ENCODE measurements around the gene POPDC2. TPM values are rescaled to one million over a fixed set of nuclear protein-coding genes. Genes with fewer than 3 reads are reported as not detected.

The POPDC2 gene
- polyA plus RNA-seq, 1 of the 3 experiments (the other 2 are of a cell fraction) = 19.9 TPM

DNA sequence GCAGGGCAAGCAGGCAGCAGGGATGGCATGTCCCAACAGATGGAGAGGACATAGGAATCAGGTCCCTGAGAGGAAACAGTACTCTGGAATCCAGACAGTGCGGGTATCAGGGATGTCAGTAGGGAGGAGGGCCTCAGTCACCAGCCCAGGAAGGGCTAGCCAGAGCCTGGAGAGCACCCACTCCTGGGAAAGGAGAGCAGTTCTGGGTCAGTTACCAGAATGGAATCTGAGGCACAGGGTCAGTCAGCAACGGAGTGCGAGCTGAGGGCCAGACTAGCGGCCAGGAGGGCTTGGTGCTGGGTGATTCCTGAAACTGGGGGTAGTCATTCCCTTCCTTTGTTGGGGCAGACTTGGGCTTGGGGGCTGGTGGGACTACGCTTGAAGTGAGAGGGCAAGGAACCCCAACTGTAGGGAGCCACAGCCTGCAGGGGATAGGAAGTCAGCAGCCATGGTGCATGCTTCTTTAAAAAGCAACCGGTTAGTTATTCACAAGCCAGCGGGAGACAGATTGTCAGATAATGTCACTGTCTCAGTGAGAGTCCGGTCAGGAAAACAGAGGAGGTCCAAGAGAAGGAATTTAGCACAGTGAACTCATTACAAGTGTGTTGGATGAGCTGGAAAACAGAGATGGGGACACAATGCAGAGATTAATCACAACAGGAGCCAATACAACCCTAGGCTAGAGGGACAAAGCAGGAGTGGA, 34.8 kb downstream of the POPDC2 start:
- Histone ChIP-seq H3K4me1 (ENCODE audit: control insufficient read depth in 1 of 2, insufficient read depth in 2 of 2, low read depth in 1 of 2, low read length in 1 of 2) (peaks cover 5 to 9% of the 10 kb centered on the region in 2 experiments; a peak in 2 of 4 replicates), H3K79me2 (ENCODE audit: insufficient read depth) (no peaks in the 10 kb centered on the region), H3K9me2 (no peaks in the 10 kb centered on the region), H3K27me3 (ENCODE audit: insufficient read depth) (no peaks in the 10 kb centered on the region), H3K9me3 (no peaks in the 10 kb centered on the region), H4K20me1 (ENCODE audit: insufficient read depth) (no peaks in the 10 kb centered on the region), H2AFZ (ENCODE audit: low read depth) (no peak overlapping the region), H3K9ac (no peak overlapping the region), H3K36me3 (replicated peaks in 1 of 2; ENCODE audit: control insufficient read depth in 1 of 2, insufficient read depth in 2 of 2, low read length in 1 of 2) (no peaks in the 10 kb centered on the region), H3K27ac (ENCODE audit: low read depth in 2 of 2, low read length in 1 of 2) (no peak overlapping the region), H3K4me2 (no peak overlapping the region), H3F3A (replicated peaks; ENCODE audit: insufficient read depth) (no peaks in the 10 kb centered on the region), H3K4me3 (ENCODE audit: low read depth in 2 of 2, low read length in 1 of 2) (no peak overlapping the region)
- TF ChIP-seq, protein P1, sequence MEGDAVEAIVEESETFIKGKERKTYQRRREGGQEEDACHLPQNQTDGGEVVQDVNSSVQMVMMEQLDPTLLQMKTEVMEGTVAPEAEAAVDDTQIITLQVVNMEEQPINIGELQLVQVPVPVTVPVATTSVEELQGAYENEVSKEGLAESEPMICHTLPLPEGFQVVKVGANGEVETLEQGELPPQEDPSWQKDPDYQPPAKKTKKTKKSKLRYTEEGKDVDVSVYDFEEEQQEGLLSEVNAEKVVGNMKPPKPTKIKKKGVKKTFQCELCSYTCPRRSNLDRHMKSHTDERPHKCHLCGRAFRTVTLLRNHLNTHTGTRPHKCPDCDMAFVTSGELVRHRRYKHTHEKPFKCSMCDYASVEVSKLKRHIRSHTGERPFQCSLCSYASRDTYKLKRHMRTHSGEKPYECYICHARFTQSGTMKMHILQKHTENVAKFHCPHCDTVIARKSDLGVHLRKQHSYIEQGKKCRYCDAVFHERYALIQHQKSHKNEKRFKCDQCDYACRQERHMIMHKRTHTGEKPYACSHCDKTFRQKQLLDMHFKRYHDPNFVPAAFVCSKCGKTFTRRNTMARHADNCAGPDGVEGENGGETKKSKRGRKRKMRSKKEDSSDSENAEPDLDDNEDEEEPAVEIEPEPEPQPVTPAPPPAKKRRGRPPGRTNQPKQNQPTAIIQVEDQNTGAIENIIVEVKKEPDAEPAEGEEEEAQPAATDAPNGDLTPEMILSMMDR (IDR thresholded peaks at IDR 0.05) = no peak
- TF ChIP-seq RXRA (IDR thresholded peaks at IDR 0.05; ENCODE audit: borderline replicate concordance, low read depth) (no peak), SIN3A (IDR thresholded peaks at IDR 0.05; ENCODE audit: borderline replicate concordance, low read depth, low read length) (no peak), SMC3 (IDR thresholded peaks at IDR 0.05; ENCODE audit: low read depth, low read length) (no peak), NFIC (IDR thresholded peaks at IDR 0.05; ENCODE audit: borderline replicate concordance) (no peak), NRF1 (IDR thresholded peaks at IDR 0.05; ENCODE audit: low read depth, low read length) (no peak), GATA2 (CRISPR knock-in tag; IDR thresholded peaks at IDR 0.05) (no peak), PBX3 (IDR thresholded peaks at IDR 0.05) (no peak), RCOR1 (IDR thresholded peaks at IDR 0.05; ENCODE audit: low read length) (no peak), FOXJ3 (CRISPR knock-in tag; IDR thresholded peaks at IDR 0.05) (no peak), FOXM1 (IDR thresholded peaks at IDR 0.05; ENCODE audit: low read depth) (no peak), EP300 (IDR thresholded peaks at IDR 0.05; ENCODE audit: borderline replicate concordance in 1 of 2, low read depth in 1 of 2, low read length in 1 of 2) (no peak), CHD2 (IDR thresholded peaks at IDR 0.05; ENCODE audit: low read length, partially characterized antibody) (no peak), IRF3 (IDR thresholded peaks at IDR 0.05; ENCODE audit: low read depth, low read length) (no peak), RFX5 (IDR thresholded peaks at IDR 0.05; ENCODE audit: low read length) (no peak), MAX (IDR thresholded peaks at IDR 0.05; ENCODE audit: low read depth) (no peak), MEF2A (IDR thresholded peaks at IDR 0.05; ENCODE audit: borderline replicate concordance, low read depth) (no peak)
- TF ChIP-seq, protein P2, sequence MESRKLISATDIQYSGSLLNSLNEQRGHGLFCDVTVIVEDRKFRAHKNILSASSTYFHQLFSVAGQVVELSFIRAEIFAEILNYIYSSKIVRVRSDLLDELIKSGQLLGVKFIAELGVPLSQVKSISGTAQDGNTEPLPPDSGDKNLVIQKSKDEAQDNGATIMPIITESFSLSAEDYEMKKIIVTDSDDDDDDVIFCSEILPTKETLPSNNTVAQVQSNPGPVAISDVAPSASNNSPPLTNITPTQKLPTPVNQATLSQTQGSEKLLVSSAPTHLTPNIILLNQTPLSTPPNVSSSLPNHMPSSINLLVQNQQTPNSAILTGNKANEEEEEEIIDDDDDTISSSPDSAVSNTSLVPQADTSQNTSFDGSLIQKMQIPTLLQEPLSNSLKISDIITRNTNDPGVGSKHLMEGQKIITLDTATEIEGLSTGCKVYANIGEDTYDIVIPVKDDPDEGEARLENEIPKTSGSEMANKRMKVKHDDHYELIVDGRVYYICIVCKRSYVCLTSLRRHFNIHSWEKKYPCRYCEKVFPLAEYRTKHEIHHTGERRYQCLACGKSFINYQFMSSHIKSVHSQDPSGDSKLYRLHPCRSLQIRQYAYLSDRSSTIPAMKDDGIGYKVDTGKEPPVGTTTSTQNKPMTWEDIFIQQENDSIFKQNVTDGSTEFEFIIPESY (IDR thresholded peaks at IDR 0.05; ENCODE audit: borderline replicate concordance, low read depth) = no peak
- TF ChIP-seq, protein P3, sequence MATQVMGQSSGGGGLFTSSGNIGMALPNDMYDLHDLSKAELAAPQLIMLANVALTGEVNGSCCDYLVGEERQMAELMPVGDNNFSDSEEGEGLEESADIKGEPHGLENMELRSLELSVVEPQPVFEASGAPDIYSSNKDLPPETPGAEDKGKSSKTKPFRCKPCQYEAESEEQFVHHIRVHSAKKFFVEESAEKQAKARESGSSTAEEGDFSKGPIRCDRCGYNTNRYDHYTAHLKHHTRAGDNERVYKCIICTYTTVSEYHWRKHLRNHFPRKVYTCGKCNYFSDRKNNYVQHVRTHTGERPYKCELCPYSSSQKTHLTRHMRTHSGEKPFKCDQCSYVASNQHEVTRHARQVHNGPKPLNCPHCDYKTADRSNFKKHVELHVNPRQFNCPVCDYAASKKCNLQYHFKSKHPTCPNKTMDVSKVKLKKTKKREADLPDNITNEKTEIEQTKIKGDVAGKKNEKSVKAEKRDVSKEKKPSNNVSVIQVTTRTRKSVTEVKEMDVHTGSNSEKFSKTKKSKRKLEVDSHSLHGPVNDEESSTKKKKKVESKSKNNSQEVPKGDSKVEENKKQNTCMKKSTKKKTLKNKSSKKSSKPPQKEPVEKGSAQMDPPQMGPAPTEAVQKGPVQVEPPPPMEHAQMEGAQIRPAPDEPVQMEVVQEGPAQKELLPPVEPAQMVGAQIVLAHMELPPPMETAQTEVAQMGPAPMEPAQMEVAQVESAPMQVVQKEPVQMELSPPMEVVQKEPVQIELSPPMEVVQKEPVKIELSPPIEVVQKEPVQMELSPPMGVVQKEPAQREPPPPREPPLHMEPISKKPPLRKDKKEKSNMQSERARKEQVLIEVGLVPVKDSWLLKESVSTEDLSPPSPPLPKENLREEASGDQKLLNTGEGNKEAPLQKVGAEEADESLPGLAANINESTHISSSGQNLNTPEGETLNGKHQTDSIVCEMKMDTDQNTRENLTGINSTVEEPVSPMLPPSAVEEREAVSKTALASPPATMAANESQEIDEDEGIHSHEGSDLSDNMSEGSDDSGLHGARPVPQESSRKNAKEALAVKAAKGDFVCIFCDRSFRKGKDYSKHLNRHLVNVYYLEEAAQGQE (IDR thresholded peaks at IDR 0.05; ENCODE audit: low read depth, low read length) = no peak
- ChIA-PET CTCF (interaction anchor here (1.3 to 2.2 kb wide), 4 partner anchors 10 to 64 kb away, joined by 3 to 5 read pairs (median 4); no protein-coding TSS in a partner anchor), POLR2A (no interaction called here)
- DNase-seq = no peak
- WGBS (ENCODE audit: low lambda C conversion rate) = 70% methylated on average over 5 of the region's 8 CpGs
